Uterus (tissue), 4 donors: ENCODE results near the gene LUZP2. TPM values are rescaled to one million over a fixed set of nuclear protein-coding genes. Genes with fewer than 3 reads are reported as not detected.

Experiments
- DNase-seq, 2 donors: peaks; one replicate each; pipeline ENCODE4 v3.0.0-alpha.2; 2019 to 2020
- H3K27ac ChIP-seq, 2 donors: fragments of 200-600 bp; sonication (generic); 1 replicate in 1 of 2; 2 replicates in 1 of 2; pipeline ENCODE4 v1.5.1; 2016 to 2018
- H3K27me3 ChIP-seq, 2 donors: fragments of 200-600 bp; sonication (generic); one replicate each; pipeline ENCODE4 v1.5.1; 2018 to 2019; ENCODE audit warnings: control low read depth in 1 of 2
- H3K36me3 ChIP-seq, 2 donors: fragments of 200-600 bp; sonication (generic); one replicate each; pipeline ENCODE4 v1.5.1; 2019; ENCODE audit warnings: control low read depth in 1 of 2
- H3K4me1 ChIP-seq, 2 donors: fragments of 200-600 bp; sonication (generic); one replicate each; pipeline ENCODE4 v1.5.1; 2018 to 2019; ENCODE audit warnings: control low read depth in 1 of 2
- H3K4me3 ChIP-seq, 2 donors: fragments of 200-600 bp; sonication (generic); 1 replicate in 1 of 2; 2 replicates in 1 of 2; pipeline ENCODE4 v1.5.1; 2018 to 2019; ENCODE audit warnings: mild to moderate bottlenecking in 1 of 2
- H3K9me3 ChIP-seq, 2 donors: fragments of 200-600 bp; sonication (generic); one replicate each; pipeline ENCODE4 v1.5.1; 2019; ENCODE audit warnings: control low read depth in 1 of 2
- POLR2A ChIP-seq, 2 donors: fragments of 450-650 bp; IDR thresholded peaks; one replicate each; pipeline ENCODE4 v1.6.1; 2016; ENCODE audit warnings: antibody characterized with exemption in 2 of 2, mild to moderate bottlenecking in 1 of 2, moderate library complexity in 1 of 2
- intact Hi-C: fragments of 100-400 bp; cut with DNase I; formaldehyde crosslinking; loops from one replicate; pipeline ENCODE4 v1.15.1; 2023; ENCODE audit warnings: low total_unique reads
- total RNA-seq, 4 donors: library from RNA; depleted of rRNA in 3 of 4; stranded (reverse); fragments of >200 nt in 3 of 4; gene quantifications; one replicate each; pipeline versions ENCODE4 v1.1.0 to v1.2.4, GENCODE V29; 2014 to 2023
- TF ChIP-seq, protein P1 (sequence below), 4 experiments: fragments of 200-600 bp in 2 of 4; fragments of 450-650 bp in 2 of 4; sonication (generic) in 2 of 4; IDR thresholded peaks; one replicate each; pipeline ENCODE4 v1.5.1; 2016 to 2019; ENCODE audit warnings: antibody characterized with exemption in 4 of 4, mild to moderate bottlenecking in 2 of 4, moderate library complexity in 1 of 4
- donor health status: DM: yes; HTN: yes; CAD: no.

The LUZP2 gene
- total RNA-seq, 4 donors from 2014 or later = 0.24 to 13.8 TPM; not detected in 2

DNA sequence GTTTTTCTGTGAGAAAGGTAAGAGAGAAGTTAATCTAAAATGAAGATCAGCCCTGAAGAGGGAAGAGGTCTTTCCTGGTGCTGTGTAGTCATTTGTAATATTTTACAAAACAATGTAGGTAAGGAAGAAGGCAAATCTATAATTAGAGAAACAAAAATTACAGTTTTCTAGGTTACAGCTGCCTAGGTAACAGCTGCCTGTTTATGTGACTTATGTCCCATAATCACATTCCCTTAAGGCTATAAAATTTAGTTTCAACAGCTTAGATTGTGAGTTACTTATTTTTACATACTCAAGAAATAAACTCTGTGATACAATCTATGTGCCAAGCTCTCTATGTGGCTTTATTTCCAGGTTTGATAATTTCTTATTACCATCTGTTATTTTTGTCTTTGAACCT is 19.8 kb downstream of the LUZP2 start:
- intact Hi-C loops = no loop called here
- Histone ChIP-seq H3K4me3 (no peak overlapping the region), H3K9me3 (no peaks in the 10 kb centered on the region), H3K27ac (no peak overlapping the region), H3K27me3 (no peaks in the 10 kb centered on the region), H3K4me1 (no peaks in the 10 kb centered on the region), H3K36me3 (no peaks in the 10 kb centered on the region)
- no peak for TF ChIP-seq POLR2A (IDR thresholded peaks at IDR 0.05)
- TF ChIP-seq, protein P1, sequence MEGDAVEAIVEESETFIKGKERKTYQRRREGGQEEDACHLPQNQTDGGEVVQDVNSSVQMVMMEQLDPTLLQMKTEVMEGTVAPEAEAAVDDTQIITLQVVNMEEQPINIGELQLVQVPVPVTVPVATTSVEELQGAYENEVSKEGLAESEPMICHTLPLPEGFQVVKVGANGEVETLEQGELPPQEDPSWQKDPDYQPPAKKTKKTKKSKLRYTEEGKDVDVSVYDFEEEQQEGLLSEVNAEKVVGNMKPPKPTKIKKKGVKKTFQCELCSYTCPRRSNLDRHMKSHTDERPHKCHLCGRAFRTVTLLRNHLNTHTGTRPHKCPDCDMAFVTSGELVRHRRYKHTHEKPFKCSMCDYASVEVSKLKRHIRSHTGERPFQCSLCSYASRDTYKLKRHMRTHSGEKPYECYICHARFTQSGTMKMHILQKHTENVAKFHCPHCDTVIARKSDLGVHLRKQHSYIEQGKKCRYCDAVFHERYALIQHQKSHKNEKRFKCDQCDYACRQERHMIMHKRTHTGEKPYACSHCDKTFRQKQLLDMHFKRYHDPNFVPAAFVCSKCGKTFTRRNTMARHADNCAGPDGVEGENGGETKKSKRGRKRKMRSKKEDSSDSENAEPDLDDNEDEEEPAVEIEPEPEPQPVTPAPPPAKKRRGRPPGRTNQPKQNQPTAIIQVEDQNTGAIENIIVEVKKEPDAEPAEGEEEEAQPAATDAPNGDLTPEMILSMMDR (IDR thresholded peaks at IDR 0.05) = no peak
- no peak for DNase-seq

DNA sequence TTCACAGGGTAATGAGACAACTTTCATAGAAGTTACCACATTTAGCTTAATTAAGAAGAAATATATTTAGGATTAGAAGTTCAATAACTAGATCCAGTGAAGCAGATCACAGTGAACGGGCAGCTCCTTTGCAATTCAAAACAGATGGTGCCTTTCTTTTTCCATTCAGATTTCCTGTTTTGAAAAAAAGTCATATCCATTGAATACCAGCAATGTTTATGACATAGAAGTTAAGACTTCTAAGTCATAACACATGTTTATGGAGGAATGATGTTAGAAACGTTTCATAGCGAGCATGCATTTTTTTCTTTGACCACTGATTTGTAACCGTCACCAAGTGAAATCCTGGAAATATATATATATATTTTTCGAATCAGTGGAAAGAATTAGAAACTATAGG is 24.7 kb downstream of the LUZP2 start:
- Histone ChIP-seq H3K36me3 (no peaks in the 10 kb centered on the region), H3K9me3 (no peaks in the 10 kb centered on the region), H3K4me1 (no peaks in the 10 kb centered on the region), H3K27me3 (no peaks in the 10 kb centered on the region), H3K4me3 (no peak overlapping the region), H3K27ac (no peak overlapping the region)
- no peak for DNase-seq
- intact Hi-C loops = no loop called here
- no peak for TF ChIP-seq POLR2A (IDR thresholded peaks at IDR 0.05)
- TF ChIP-seq, protein P1 (IDR thresholded peaks at IDR 0.05) = no peak

DNA sequence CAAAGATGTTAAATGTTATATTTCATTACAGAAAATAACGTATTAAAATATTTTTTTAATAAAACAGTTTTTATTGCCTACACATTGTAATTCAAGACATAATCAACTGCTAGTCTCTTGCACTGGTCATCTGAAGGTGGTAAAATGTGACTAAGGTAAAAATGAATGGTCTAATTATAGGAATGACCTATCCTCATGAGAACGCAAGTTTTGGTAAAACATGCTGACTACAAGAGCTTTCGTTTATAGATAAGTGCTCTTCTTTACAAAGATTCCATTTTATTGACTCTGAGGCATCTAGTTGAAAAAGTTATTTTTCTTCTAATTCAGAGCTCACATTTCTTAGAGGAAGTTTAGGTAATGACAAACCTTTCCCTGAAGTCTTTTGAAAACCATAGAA is 27.3 kb downstream of the LUZP2 start:
- Histone ChIP-seq H3K4me1 (no peaks in the 10 kb centered on the region), H3K27me3 (no peaks in the 10 kb centered on the region), H3K4me3 (no peak overlapping the region), H3K9me3 (no peaks in the 10 kb centered on the region), H3K27ac (no peak overlapping the region), H3K36me3 (no peaks in the 10 kb centered on the region)
- intact Hi-C loops = no loop called here
- no peak for TF ChIP-seq POLR2A (IDR thresholded peaks at IDR 0.05)
- TF ChIP-seq, protein P1 (IDR thresholded peaks at IDR 0.05) = no peak
- no peak for DNase-seq

DNA sequence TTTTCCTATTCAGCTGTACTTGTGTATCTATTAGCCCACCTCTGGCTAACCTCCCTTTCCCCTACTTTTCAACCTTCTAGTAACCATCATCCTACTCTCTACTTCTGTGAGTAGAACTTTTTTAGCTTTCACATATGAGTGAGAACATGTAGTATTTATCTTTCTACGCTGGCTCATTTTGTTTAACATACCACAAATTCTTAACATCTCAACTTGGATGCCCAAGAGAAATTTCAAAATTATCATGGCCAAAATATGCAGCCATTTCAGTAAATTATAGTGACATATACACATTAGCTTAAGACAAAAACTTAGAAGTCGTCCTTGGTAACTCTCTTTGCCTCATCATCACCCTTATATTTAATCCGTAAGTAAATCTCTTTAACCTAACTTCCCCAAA is 34.7 kb downstream of the LUZP2 start:
- TF ChIP-seq POLR2A (IDR thresholded peaks at IDR 0.05) = no peak
- TF ChIP-seq, protein P1 (IDR thresholded peaks at IDR 0.05) = no peak
- no peaks in the 10 kb centered on the region for H3K27me3 ChIP-seq
- no peaks in the 10 kb centered on the region for H3K36me3 ChIP-seq
- no peak for DNase-seq
- intact Hi-C loops = no loop called here
- H3K9me3 ChIP-seq = no peaks in the 10 kb centered on the region
- H3K27ac ChIP-seq = no peak overlapping the region
- no peak overlapping the region for H3K4me3 ChIP-seq
- no peaks in the 10 kb centered on the region for H3K4me1 ChIP-seq

DNA sequence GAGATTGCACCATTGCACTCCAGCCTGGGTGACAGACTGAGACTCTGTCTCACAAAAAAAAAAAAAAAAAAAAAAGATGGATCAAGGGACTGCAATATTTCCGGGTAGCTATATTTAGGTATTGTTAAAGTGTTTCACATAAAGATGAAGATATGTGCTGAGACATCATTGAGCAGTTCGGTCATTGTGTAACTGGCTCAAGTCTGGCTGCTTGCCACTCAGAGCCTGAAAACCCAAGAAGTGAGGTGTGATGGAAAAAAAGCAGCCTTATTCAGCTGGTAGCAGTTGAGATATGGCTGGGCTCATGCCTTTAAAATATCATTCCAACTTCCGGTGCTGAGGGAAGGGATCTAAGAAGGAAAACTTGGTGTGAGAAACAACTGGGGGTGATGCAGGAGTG is 46.9 kb downstream of the LUZP2 start:
- H3K27me3 ChIP-seq = no peaks in the 10 kb centered on the region
- TF ChIP-seq POLR2A (IDR thresholded peaks at IDR 0.05) = no peak
- TF ChIP-seq, protein P1 (IDR thresholded peaks at IDR 0.05) = no peak
- no peak overlapping the region for H3K27ac ChIP-seq
- intact Hi-C loops = no loop called here
- no peaks in the 10 kb centered on the region for H3K4me1 ChIP-seq
- H3K4me3 ChIP-seq = no peak overlapping the region
- no peaks in the 10 kb centered on the region for H3K9me3 ChIP-seq
- H3K36me3 ChIP-seq = no peaks in the 10 kb centered on the region
- DNase-seq = no peak
